Pancreas (tissue), 10 donors: ENCODE data around the gene NUSAP1. TPM values are rescaled to one million over a fixed set of nuclear protein-coding genes. Genes with fewer than 3 reads are reported as not detected.
A peak's percentile ranks its signal among the peaks of the same experiment; 100 is the strongest.

Experiments used
- ATAC-seq, 4 donors: fragments of 200-7000 bp; cut with Tn5 transposase; one replicate each; pipeline versions ENCODE4 v1.8.0 to v1.9.1; 2020; ENCODE audit warnings: mild to moderate bottlenecking in 4 of 4, moderate library complexity in 4 of 4
- DNase-seq, 6 donors: peaks; one replicate each; pipeline ENCODE4 v3.0.0-alpha.2; 2020
- FAIRE-seq: peaks from 2 replicates; lab custom pipeline; 2012; peaks lifted over from hg19 to GRCh38; lab: Jason Lieb, UNC
- H3K27ac ChIP-seq, 4 donors: fragments of 200-600 bp; sonication (generic); 1 replicate in 3 of 4; 2 replicates in 1 of 4; pipeline versions ENCODE4 v1.5.0 to v1.8.0; 2020
- H3K27me3 ChIP-seq, 4 donors: fragments of 200-600 bp; one replicate each; pipeline ENCODE4 v1.8.0; 2021
- H3K36me3 ChIP-seq, 3 donors: fragments of 200-600 bp; sonication (generic) in 1 of 3; one replicate each; pipeline versions ENCODE4 v1.5.0 to v1.8.0; 2020 to 2021
- H3K4me1 ChIP-seq, 3 donors: fragments of 200-600 bp; one replicate each; pipeline ENCODE4 v1.8.0; 2021
- H3K4me3 ChIP-seq, 4 donors: fragments of 200-600 bp; sonication (generic) in 2 of 4; one replicate each; pipeline versions ENCODE4 v1.5.0 to v1.8.0; 2020 to 2021
- H3K9me3 ChIP-seq, 4 donors: fragments of 200-600 bp; one replicate each; pipeline ENCODE4 v1.8.0; 2021
- WGBS, 2 donors: extraction: QIAGEN DNeasy Blood & Tissue Kit; methylation state at CpG; one replicate each; pipeline ENCODE4 v1.1.7; 2013; 5-methylcytosine and 5-hydroxymethylcytosine counted together
- intact Hi-C, 3 donors: fragments of 100-400 bp; cut with DNase I; formaldehyde crosslinking; loops; one replicate each; pipeline versions ENCODE4 v1.11.1 to v1.14.2; 2022
- polyA plus RNA-seq, 2 donors: library from polyadenylated mRNA; stranded (reverse); fragments of 200-250 nt; gene quantifications; one replicate each; pipeline ENCODE4 v1.2.3, GENCODE V29; 2013
- total RNA-seq, 6 donors: library from RNA; stranded (reverse); fragmentation: NEBNext Ultra II Directional in 4 of 6; extraction: Animal tissue kit (Norgen Biotek cat#: 25700) in 4 of 6; gene quantifications; one replicate each; pipeline versions ENCODE4 v1.2.1 to v1.2.4, GENCODE V29; 2021 to 2023
- TF ChIP-seq, protein P1 (sequence below), 4 donors: fragments of 200-600 bp; sonication (generic) in 3 of 4; IDR thresholded peaks; one replicate each; pipeline versions ENCODE4 v1.5.0 to v1.8.0; 2021; ENCODE audit warnings: antibody characterized with exemption in 4 of 4
- donor health status: healthy with polysubstance abuse.
- donor health status: DM: no; HTN: no; CAD: no; lungs with moderate emphysema.
- donor health status: DM: no; HTN: no; CAD: no.
- donor health status: control.
- donor health status: control.
- donor health status: Bipolar disorder and iron deficiency.
- donor health status: DM: yes; HTN: yes; CAD: no.
- donor health status: DM: no; HTN: no; CAD: no.
- donor health status: DM: no; HTN: no; CAD: no.
- donor health status: DM: yes; HTN: yes; CAD: no.

NUSAP1 gene
- total and polyA plus RNA-seq, 8 donors: 0.37 to 5.6 (median 1.2) TPM

DNA sequence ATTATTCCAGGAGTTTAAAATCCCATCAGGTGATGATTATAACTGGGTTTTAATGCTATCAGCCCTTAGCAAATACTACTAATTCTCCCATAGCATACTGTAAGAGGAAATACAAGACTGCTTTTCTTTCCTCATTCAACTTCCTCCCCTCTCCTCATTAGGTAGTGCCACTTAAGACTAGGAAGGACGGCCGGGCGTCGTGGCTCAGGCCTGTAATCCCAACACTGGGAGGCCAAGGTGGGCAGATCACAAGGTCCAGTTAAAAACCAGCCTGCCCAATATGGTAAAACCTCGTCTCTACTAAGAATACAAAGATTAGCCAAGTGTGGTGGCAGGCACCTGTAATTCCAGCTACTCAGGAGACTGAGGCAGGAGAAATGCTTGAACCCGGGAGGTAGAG lies 55.0 kb downstream of the NUSAP1 start:
- Histone ChIP-seq H3K27ac (no peak overlapping the region), H3K36me3 (peaks cover 0 to 7% (median 3%) of the 10 kb centered on the region in 3 donors), H3K4me3 (no peak overlapping the region), H3K27me3 (no peaks in the 10 kb centered on the region), H3K4me1 (no peaks in the 10 kb centered on the region), H3K9me3 (no peaks in the 10 kb centered on the region)
- WGBS, 2 donors: 93 to 96% methylated on average over 6 of the region's 6 CpGs
- intact Hi-C loops: no loop called here
- ATAC-seq: no peak
- TF ChIP-seq, protein P1, sequence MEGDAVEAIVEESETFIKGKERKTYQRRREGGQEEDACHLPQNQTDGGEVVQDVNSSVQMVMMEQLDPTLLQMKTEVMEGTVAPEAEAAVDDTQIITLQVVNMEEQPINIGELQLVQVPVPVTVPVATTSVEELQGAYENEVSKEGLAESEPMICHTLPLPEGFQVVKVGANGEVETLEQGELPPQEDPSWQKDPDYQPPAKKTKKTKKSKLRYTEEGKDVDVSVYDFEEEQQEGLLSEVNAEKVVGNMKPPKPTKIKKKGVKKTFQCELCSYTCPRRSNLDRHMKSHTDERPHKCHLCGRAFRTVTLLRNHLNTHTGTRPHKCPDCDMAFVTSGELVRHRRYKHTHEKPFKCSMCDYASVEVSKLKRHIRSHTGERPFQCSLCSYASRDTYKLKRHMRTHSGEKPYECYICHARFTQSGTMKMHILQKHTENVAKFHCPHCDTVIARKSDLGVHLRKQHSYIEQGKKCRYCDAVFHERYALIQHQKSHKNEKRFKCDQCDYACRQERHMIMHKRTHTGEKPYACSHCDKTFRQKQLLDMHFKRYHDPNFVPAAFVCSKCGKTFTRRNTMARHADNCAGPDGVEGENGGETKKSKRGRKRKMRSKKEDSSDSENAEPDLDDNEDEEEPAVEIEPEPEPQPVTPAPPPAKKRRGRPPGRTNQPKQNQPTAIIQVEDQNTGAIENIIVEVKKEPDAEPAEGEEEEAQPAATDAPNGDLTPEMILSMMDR (IDR thresholded peaks at IDR 0.05): no peak
- no peak for DNase-seq
- no peak for FAIRE-seq

DNA sequence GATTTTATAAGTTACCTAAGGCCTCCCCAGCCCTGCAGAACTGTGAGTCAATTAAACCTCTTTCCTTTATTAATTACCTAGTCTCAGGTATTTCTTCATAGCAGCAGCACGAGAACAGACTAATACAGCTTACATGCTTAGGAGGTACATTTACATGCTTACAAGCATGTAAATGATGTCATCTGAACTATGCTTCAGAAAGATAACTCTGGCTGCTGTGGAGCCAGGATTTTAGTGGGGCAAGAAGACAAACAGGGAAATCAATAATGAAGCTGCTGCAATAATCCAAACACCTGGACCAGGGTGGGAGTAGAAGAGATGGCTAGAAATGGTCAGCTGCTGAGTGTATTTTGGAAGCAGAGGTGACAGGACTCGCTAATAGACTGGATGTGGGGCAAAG lies 60.0 kb downstream of the NUSAP1 start:
- Histone ChIP-seq H3K4me3 (no peak overlapping the region), H3K36me3 (peaks cover 4 to 14% (median 6%) of the 10 kb centered on the region in 3 donors), H3K27me3 (no peaks in the 10 kb centered on the region), H3K9me3 (no peaks in the 10 kb centered on the region), H3K27ac (no peak overlapping the region), H3K4me1 (no peaks in the 10 kb centered on the region)
- TF ChIP-seq, protein P1 (IDR thresholded peaks at IDR 0.05): no peak
- FAIRE-seq (no peak), ATAC-seq (no peak), DNase-seq (no peak)
- WGBS, 2 donors: 96 to 100% methylated on average over 2 of the region's 2 CpGs
- intact Hi-C loops: no loop called here

DNA sequence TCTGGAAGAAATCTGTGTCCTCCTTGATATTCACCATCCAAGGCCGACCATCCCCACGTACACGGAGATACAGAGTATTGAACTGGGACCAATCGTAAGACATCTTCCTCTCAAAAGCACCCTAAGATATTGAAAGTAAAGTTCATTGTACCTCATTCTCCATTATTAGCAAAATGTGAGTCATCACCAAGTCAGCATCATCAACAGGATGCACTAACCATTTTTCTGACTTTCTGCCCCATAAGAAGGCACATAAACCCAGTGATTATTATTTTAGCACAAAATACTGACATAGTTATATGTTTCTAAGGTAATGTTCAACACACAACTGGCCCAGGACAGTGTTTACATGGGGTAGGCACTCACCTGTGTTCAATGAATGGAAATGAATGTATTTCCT lies 62.2 kb downstream of the NUSAP1 start:
- H3K27me3 ChIP-seq: no peaks in the 10 kb centered on the region
- FAIRE-seq: no peak
- TF ChIP-seq, protein P1 (IDR thresholded peaks at IDR 0.05): no peak

DNA sequence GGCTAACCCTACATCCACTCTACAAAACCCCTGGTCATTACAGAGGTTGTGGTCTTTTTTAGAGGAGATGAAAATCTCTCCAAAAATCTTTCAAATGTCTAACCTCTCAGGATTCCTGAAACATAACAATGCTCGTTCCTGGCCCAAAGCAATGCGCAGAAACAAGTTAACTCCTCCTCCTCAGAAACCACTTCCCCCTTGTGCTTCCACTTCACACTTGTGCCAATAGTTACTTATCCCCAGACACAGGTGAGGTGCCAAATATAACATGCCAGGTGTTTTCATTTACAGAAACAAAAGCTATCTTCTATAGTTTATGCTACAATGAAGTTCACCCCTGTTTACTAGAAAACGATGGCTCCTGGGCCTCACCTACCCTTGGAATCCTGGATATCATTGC lies 63.4 kb downstream of the NUSAP1 start:
- no peak for ATAC-seq
- no peak for DNase-seq
- Histone ChIP-seq H3K4me1 (no peaks in the 10 kb centered on the region), H3K27ac (no peak overlapping the region), H3K36me3 (peaks cover 4 to 14% (median 6%) of the 10 kb centered on the region in 3 donors), H3K27me3 (no peaks in the 10 kb centered on the region), H3K4me3 (no peak overlapping the region), H3K9me3 (no peaks in the 10 kb centered on the region)
- WGBS, 2 donors: 87 to 91% methylated on average over 3 of the region's 3 CpGs
- TF ChIP-seq, protein P1 (IDR thresholded peaks at IDR 0.05): no peak
- intact Hi-C loops: no loop called here
- FAIRE-seq: no peak

More for the DNA sequence above, 62.2 kb downstream of the NUSAP1 start:
- H3K27ac ChIP-seq: no peak overlapping the region
- no peaks in the 10 kb centered on the region for H3K4me1 ChIP-seq
- H3K4me3 ChIP-seq: no peak overlapping the region
- intact Hi-C loops: no loop called here
- no peak for ATAC-seq
- no peaks in the 10 kb centered on the region for H3K9me3 ChIP-seq
- WGBS, 2 donors: 97 to 99% methylated on average over 4 of the region's 4 CpGs
- DNase-seq: no peak
- H3K36me3 ChIP-seq: peaks cover 4 to 14% (median 6%) of the 10 kb centered on the region in 3 donors

DNA sequence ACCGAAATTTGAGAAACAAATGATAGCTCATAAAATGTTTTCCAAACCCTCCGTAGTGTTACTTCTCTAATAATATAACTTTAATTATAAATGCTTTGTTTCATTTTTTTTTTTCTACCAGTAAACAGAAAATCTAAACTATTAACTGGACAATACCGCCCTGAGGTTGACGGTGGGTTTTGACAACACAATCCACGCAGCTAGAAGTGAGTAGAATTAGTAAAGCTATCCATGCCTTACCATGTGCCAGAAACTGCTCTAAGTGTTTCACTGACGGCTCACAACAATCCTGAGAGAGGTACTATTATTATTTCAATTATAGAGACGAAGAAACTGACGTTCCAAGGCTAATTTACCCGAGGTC lies 69.2 kb downstream of the NUSAP1 start:
- TF ChIP-seq, protein P1 (IDR thresholded peaks at IDR 0.05): no peak
- peak overlapping the region; percentile 51 to 91 (median 77) for H3K4me3 ChIP-seq
- no peaks in the 10 kb centered on the region for H3K9me3 ChIP-seq
- H3K27me3 ChIP-seq: no peaks in the 10 kb centered on the region
- DNase-seq (no peak), FAIRE-seq (no peak), ATAC-seq (peak; percentile 17 to 52 (median 38))
- peaks cover 0 to under 1% (median 0%) of the 10 kb centered on the region in 3 donors for H3K36me3 ChIP-seq
- intact Hi-C loops: no loop called here
- H3K4me1 ChIP-seq: no peaks in the 10 kb centered on the region
- 2% methylated on average over 9 of the region's 9 CpGs for WGBS, 2 donors
- peak overlapping the region; percentile 69 to 88 (median 83) for H3K27ac ChIP-seq
